Activated B cell treated with CpG ODN at 0.5 μM for 24 hours (primary cell): ENCODE results near the gene CA7. TPM values are rescaled to one million over a fixed set of nuclear protein-coding genes. Genes with fewer than 3 reads are reported as not detected.

ENCODE experiments used
- ATAC-seq: fragments of 200-7000 bp; cut with Tn5 transposase; one replicate; pipeline ENCODE4 v1.10.0; 2021; ENCODE audit warnings: low read depth, mild to moderate bottlenecking, moderate library complexity
- CTCF ChIA-PET: fragments of 350-600 bp; sonication (Branson Sonifier 250); formaldehyde crosslinking; loops from one replicate; lab custom pipeline; 2021; ENCODE audit warnings: antibody characterized with exemption; lab: Charles Lee
- POLR2A ChIA-PET: fragments of 350-600 bp; sonication (Branson Sonifier 250); formaldehyde crosslinking; loops from one replicate; lab custom pipeline; 2021; ENCODE audit warnings: antibody characterized with exemption; lab: Charles Lee
- DNase-seq: peaks from one replicate; pipeline ENCODE4 v3.0.0; 2022
- H3K27ac Mint-ChIP-seq: one replicate; pipeline ENCODE4 v1.8.0; 2020; ENCODE audit warnings: mixed read lengths
- H3K27me3 Mint-ChIP-seq: one replicate; pipeline ENCODE4 v1.8.0; 2021; ENCODE audit warnings: mixed read lengths
- H3K36me3 Mint-ChIP-seq: one replicate; pipeline ENCODE4 v1.8.0; 2021; ENCODE audit warnings: low read depth, mixed read lengths
- H3K4me1 Mint-ChIP-seq: one replicate; pipeline ENCODE4 v1.8.0; 2021; ENCODE audit warnings: mixed read lengths
- H3K4me3 Mint-ChIP-seq: one replicate; pipeline ENCODE4 v1.8.0; 2020; ENCODE audit warnings: mild to moderate bottlenecking, mixed read lengths
- H3K9me3 Mint-ChIP-seq: one replicate; pipeline ENCODE4 v1.8.0; 2020; ENCODE audit warnings: mixed read lengths
- CTCF ChIP-seq: fragments of 200-600 bp; IDR thresholded peaks from one replicate; pipeline ENCODE4 v1.8.0; 2022; ENCODE audit warnings: antibody characterized with exemption, mild to moderate bottlenecking
- intact Hi-C: fragments of 100-400 bp; cut with micrococcal nuclease; formaldehyde crosslinking; loops from one replicate; pipeline ENCODE4 v1.15.1; 2024
- total RNA-seq: library from RNA; stranded (reverse); gene quantifications from 2 replicates; pipeline ENCODE4 v1.2.3, GENCODE V29; 2022

Gene CA7
- total RNA-seq, 1 donor from 2014 or later, result not detected

- Mint-ChIP-seq H3K9me3 (no peaks in the 10 kb centered on the region), H3K4me3 (no peak overlapping the region), H3K27me3 (no peaks in the 10 kb centered on the region), H3K36me3 (no peaks in the 10 kb centered on the region), H3K27ac (peak overlapping the region; percentile 59), H3K4me1 (peaks cover 15% of the 10 kb centered on the region)
- ChIA-PET CTCF (interaction anchor here (1.3 to 3.5 kb wide), 2 partner anchors 44 to 468 kb away, joined by 5 to 14 read pairs; partner anchors contain the start of gene NAE1), POLR2A (interaction anchor here (0.6 to 1.1 kb wide), 2 partner anchors 44 to 312 kb away, joined by 3 to 4 read pairs; partner anchors contain the start of gene NAE1)
- ATAC-seq, result no peak
- DNase-seq, result no peak
- no peak for TF ChIP-seq CTCF
- intact Hi-C loops, result no loop called here
Observed at GRCh38 chr16:66874079-66874775, 30.0 kb downstream of the CA7 start.

- intact Hi-C loops, result no loop called here
- no peak for TF ChIP-seq CTCF
- CTCF ChIA-PET, result no interaction called here
- no peaks in the 10 kb centered on the region for H3K9me3 Mint-ChIP-seq
- peaks cover 21% of the 10 kb centered on the region for H3K4me1 Mint-ChIP-seq
- DNase-seq, result no peak
- no peak overlapping the region for H3K4me3 Mint-ChIP-seq
- POLR2A ChIA-PET, result interaction anchor here (0.8 kb wide), 1 partner anchor 47 kb away, joined by 4 read pairs; the partner anchor contains the start of gene NAE1
- no peak overlapping the region for H3K27ac Mint-ChIP-seq
- H3K27me3 Mint-ChIP-seq, result no peaks in the 10 kb centered on the region
- peaks cover 2% of the 10 kb centered on the region for H3K36me3 Mint-ChIP-seq
- ATAC-seq, result no peak
Observed at GRCh38 chr16:66878067-66878466, 33.9 kb downstream of the CA7 start.

GRCh38 chr16:66880288-66881013 lies 36.2 kb downstream of the CA7 start, which contains the start of gene PDP2:
TSS of gene PDP2 (plus strand) at chr16:66880515. CDS start at chr16:66884285, 3,770 bp downstream.
- TF ChIP-seq CTCF, result no peak
- Mint-ChIP-seq H3K27ac (peak within 1 kb of the TSS; percentile 86), H3K4me1 (peaks cover 12% of the 10 kb centered on the region), H3K36me3 (peaks cover 16% of the 10 kb centered on the region), H3K9me3 (no peaks in the 10 kb centered on the region), H3K27me3 (no peaks in the 10 kb centered on the region), H3K4me3 (peak within 1 kb of the TSS; percentile 99)
- ChIA-PET CTCF (interaction anchor here (1.1 to 3.1 kb wide), 4 partner anchors 8 to 50 kb away, joined by 3 to 13 read pairs (median 5); partner anchors contain the start of gene NAE1), POLR2A (interaction anchor here (0.6 to 1.7 kb wide), 6 partner anchors 12 to 1662 kb away, joined by 3 to 7 read pairs (median 3); partner anchors contain the start of genes FBXL8, NAE1 and TRADD)
- ATAC-seq (peak; percentile 99), DNase-seq (peak; percentile 81)
- intact Hi-C loops, result loop anchor here (1.0 to 5.0 kb wide), 2 partner anchors 67 to 367 kb away; partner anchors contain the start of gene FHOD1

- Mint-ChIP-seq H3K27ac (no peak overlapping the region), H3K9me3 (no peaks in the 10 kb centered on the region), H3K36me3 (peaks cover 21% of the 10 kb centered on the region), H3K4me3 (peak overlapping the region; percentile 99), H3K4me1 (peaks cover 12% of the 10 kb centered on the region), H3K27me3 (no peaks in the 10 kb centered on the region)
- TF ChIP-seq CTCF, result no peak
- CTCF ChIA-PET, result interaction anchor here (1.1 to 3.1 kb wide), 4 partner anchors 9 to 50 kb away, joined by 3 to 13 read pairs (median 5); partner anchors contain the start of gene NAE1
- intact Hi-C loops, result loop anchor here (5.0 kb wide), 1 partner anchor 66 kb away; no protein-coding TSS in a partner anchor
- POLR2A ChIA-PET, result interaction anchor here (0.6 to 1.7 kb wide), 6 partner anchors 13 to 1662 kb away, joined by 3 to 7 read pairs (median 3); partner anchors contain the start of genes FBXL8, NAE1 and TRADD
- ATAC-seq, result no peak
- no peak for DNase-seq
Observed at GRCh38 chr16:66881014-66881417, 36.8 kb downstream of the CA7 start.
